HTERT RPE-1 (cell line): ENCODE results near the gene GRM6.

Source experiments
- in situ Hi-C: fragments of 300-500 bp; cut with MboI; formaldehyde crosslinking; loops from 4 replicates; pipeline ENCODE4 v1.14.3; 2020; ENCODE audit warnings: low sequenced_read_pairs

GRM6 gene

GRCh38 chr5:178984145-178985072, 10.7 kb downstream of the GRM6 start:
- in situ Hi-C loops = no loop called here

- in situ Hi-C loops = no loop called here
Measured at GRCh38 chr5:178983728-178984127, 11.4 kb downstream of the GRM6 start.

DNA sequence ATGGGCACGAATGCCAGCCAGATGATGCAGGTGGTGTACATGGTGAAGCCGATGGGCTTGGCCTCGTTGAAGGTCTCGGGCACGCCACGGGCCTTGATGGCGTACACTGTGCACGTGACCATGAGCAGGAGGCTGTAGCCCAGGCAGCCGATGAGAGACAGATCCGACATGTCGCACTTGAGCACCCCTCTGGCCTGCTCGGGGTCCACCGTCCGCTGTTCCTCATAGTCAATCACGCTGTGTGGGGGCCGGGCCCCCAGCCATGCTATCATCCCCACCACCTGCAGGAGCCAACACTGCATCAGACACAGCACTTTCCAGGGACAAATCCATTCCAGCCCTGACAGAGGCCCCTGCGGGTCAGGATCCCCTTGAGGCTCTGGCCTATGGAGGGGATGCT, 12.2 kb downstream of the GRM6 start:
- in situ Hi-C loops = no loop called here

DNA sequence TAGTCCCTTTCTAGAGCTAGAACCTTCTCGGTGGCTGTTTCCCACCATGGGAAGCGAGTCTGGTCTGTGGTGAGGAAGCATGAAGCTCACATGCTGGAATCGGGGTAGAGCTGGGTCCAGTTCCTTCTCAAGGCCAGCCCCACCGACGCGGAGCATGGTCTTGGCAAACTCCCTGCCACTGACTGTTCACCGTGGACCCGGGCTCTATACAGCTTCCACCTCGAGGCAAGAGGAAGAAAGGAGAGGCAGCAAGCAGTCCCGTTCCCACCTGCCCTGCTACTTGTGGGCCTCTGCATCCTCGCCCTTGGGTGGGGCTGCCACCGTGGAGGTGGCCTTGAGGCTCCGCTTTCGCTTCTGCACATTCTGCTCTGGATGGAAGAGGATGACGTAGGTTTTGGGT, 13.7 kb downstream of the GRM6 start:
- in situ Hi-C loops = no loop called here

DNA sequence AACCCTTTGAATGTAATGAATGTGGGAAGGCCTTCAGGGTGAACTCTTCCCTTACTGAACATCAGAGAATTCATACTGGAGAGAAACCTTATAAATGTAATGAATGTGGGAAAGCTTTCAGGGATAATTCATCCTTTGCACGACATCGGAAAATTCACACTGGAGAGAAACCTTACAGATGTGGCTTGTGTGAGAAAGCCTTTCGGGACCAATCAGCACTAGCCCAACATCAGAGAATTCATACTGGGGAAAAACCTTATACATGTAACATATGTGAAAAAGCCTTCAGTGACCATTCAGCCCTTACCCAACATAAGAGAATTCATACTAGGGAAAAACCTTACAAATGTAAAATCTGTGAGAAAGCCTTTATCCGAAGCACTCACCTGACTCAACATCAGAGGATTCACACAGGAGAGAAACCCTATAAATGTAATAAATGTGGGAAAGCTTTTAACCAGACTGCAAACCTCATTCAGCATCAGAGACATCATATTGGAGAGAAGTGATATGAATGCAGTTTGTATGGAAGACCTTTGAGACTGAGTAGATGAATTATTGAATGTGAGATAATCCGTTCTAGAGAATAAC, 29.6 kb downstream of the GRM6 start:
- in situ Hi-C loops = no loop called here

DNA sequence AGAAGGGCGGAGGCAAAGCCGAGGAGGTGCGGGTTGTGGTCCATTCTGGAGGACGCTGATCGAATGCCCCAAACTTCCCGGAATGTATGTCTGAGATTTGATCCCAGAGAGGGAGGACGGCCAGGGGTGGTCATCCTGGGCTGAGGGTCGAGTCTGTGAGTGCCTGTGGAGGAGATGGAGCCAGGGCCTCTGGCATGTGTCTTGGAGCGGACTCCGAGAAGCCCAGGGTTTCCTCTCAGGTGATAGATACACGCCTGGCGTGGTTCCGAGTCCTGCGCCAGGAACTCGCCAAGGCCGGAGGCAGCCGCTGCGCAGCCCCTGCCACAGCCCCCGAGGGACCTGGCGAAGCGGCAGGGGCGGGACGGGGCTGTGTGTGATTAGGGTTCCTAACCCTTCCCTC, 53.8 kb downstream of the GRM6 start:
- in situ Hi-C loops = no loop called here

DNA sequence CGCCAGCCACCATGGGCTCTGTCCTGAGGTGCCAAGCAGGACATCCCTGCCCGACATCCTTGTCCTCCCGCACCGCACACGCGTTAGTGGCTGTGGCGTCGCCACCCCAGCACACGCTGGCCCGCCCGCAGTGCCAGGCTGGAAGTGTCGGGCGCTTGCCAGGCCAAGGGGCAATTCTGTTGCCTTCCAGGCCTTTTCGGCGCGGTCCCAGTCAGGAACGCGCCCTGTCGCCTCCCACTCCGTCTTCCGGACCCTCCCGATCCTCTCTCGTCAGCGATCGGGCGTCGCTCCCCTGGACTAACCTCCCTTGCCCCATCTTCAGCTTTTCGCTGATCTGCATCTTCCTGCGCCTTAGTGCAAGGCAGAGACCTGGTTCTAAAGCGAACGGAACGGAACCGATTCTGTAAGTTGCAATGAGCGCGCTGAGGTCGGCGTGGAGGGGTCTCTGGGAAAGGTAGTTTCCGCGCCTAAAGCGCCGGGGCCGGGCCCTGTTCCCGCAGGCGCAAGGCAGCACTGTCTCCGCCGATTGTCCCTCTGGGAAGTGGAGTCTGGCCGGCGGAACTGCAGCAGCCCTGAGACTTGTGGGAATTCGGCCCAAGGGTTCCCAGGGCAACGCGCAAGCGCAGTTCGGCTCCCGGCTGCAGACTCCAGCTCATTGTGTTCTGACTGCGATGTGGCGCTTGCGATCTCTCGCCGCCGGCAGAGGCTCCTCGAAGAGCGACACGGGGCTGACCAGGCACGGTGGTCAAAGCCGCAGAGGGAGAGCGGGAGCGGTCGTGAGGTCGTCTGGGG, 54.4 kb downstream of the GRM6 start, which contains the start of gene ZNF454:
TSS of gene ZNF454 (plus strand) at position 630 of the 792 bp plus-strand sequence. CDS start 1,594 bp downstream, outside the sequence.
- in situ Hi-C loops = no loop called here

DNA sequence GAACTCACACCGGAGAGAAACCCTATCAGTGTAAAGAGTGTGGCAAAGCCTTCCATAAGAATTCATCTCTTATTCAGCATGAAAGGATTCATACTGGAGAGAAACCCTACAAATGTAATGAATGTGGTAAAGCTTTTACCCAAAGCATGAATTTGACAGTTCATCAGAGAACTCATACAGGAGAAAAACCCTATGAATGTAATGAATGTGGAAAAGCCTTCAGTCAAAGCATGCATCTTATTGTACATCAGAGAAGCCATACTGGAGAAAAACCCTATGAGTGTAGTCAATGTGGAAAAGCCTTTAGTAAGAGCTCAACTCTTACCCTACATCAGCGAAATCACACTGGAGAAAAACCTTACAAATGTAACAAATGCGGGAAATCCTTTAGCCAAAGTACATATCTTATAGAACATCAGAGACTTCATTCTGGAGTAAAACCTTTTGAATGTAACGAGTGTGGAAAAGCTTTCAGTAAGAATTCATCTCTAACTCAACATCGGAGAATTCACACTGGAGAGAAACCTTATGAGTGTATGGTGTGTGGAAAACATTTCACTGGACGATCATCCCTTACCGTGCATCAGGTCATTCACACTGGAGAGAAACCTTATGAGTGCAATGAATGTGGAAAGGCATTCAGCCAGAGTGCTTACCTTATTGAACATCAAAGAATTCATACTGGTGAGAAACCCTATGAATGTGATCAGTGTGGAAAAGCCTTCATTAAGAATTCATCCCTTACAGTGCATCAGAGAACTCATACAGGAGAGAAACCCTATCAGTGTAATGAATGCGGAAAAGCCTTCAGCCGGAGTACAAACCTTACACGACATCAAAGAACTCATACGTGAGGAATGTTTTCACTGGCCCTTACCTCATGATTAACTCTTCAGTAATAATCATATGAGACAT, 63.0 kb downstream of the GRM6 start:
- in situ Hi-C loops = no loop called here
